Measurements from ENCODE around the gene ATP9A. TPM values are rescaled to one million over a fixed set of nuclear protein-coding genes. Genes with fewer than 3 reads are reported as not detected.

Gene ATP9A
- total and polyA plus RNA-seq, 3 donors from 2014 or later = 46.4 to 128 (median 89.3) TPM

DNA sequence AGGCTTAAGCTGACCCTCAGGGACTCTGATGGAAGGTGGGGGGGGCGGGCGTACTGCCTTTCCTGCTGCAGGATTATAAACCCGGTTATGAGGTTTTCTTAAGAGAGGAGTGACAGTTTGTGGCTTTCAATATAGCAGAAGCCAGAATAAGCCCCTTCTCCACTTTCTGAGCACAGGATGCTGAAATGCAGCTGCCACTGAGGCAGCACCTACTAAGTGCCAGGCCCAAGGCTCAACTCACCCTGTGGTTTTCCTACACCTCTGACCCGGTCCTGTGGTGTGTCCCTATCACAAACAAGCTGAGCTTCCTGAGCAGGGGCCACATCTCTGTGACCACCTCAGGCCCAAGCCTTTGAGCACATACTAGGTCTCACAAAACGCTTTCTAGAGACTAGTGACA lies 166.1 kb downstream of the ATP9A start:
- H3K36me3 ChIP-seq (ENCODE audit: low read depth, missing control alignments) = no peaks in the 10 kb centered on the region
- H3K4me1 ChIP-seq = no peaks in the 10 kb centered on the region
- TF ChIP-seq CTCF (IDR thresholded peaks at IDR 0.05) = no peak
- no peak for TF ChIP-seq POLR2A (IDR thresholded peaks at IDR 0.05)
- no peaks in the 10 kb centered on the region for H3K9me3 ChIP-seq
- no peak overlapping the region for H3K27ac ChIP-seq
- WGBS, 2 donors = 89 to 90% methylated on average over 3 to 5 of the region's 5 CpGs
- no peaks in the 10 kb centered on the region for H3K27me3 ChIP-seq
- DNase-seq = no peak
- no peak overlapping the region for H3K4me3 ChIP-seq
- intact Hi-C loops (cut with DNase I; ENCODE audit: low total_unique reads) = no loop called here

DNA sequence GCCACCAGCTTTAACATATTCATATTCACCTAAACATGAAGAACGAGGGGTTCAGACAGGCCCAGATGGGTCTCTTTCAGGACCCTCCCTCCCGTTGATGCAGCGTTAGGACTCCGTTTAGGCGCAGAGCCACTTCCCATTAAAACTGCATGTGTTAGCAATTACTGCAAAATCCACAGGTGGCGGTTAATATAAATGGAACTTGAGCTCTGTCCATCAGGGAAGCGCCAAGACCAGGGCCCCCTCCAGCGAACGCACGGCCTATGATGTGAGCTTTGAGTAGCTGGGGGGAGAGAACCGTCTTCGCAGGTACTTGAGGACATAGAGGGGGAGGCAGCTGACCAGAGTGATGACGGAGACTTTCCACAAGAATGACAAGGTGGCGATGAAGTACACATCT lies 167.2 kb downstream of the ATP9A start:
- no peak for DNase-seq
- TF ChIP-seq POLR2A (IDR thresholded peaks at IDR 0.05) = no peak
- no peaks in the 10 kb centered on the region for H3K9me3 ChIP-seq
- H3K4me1 ChIP-seq = no peaks in the 10 kb centered on the region
- 82 to 89% methylated on average over 13 to 14 of the region's 14 CpGs for WGBS, 2 donors
- H3K4me3 ChIP-seq = no peak overlapping the region
- H3K27ac ChIP-seq = no peak overlapping the region
- H3K27me3 ChIP-seq = no peaks in the 10 kb centered on the region
- intact Hi-C loops (cut with DNase I; ENCODE audit: low total_unique reads) = no loop called here
- no peaks in the 10 kb centered on the region for H3K36me3 ChIP-seq (ENCODE audit: low read depth, missing control alignments)

DNA sequence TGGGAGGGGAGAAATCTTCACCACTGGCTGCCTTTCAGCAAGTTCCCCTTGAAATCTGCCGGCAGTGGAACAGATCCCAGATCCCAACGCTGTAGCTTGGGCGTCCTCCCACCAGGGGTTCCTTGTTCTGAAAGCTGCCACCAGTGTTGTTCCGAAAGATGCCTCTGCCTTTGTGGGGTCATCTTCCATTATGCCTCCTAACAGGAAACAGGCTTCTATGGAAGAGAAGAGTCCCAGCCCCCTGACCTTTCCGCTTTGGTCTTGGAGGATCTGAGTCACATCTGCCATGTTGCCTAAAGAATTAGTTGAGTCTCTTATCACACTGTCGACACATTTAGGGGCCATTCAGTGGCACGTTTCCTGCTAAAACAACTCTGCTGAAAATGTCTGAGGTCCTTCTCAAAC lies 168.2 kb downstream of the ATP9A start:
- Histone ChIP-seq H3K4me1 (no peaks in the 10 kb centered on the region), H3K27me3 (no peaks in the 10 kb centered on the region), H3K36me3 (ENCODE audit: low read depth, missing control alignments) (no peaks in the 10 kb centered on the region), H3K27ac (no peak overlapping the region), H3K4me3 (no peak overlapping the region), H3K9me3 (no peaks in the 10 kb centered on the region)
- intact Hi-C loops (cut with DNase I; ENCODE audit: low total_unique reads) = no loop called here
- 66% methylated on average over 7 of the region's 7 CpGs for WGBS, 2 donors
- TF ChIP-seq POLR2A (IDR thresholded peaks at IDR 0.05) (no peak), CTCF (IDR thresholded peaks at IDR 0.05) (no peak)
- DNase-seq = no peak

GRCh38 chr20:51598556-51598955 lies 169.6 kb downstream of the ATP9A start:
- Histone ChIP-seq H3K4me3 (no peak overlapping the region), H3K27ac (no peak overlapping the region), H3K9me3 (no peaks in the 10 kb centered on the region), H3K4me1 (no peaks in the 10 kb centered on the region), H3K36me3 (ENCODE audit: low read depth, missing control alignments) (no peaks in the 10 kb centered on the region), H3K27me3 (no peaks in the 10 kb centered on the region)
- no peak for DNase-seq
- WGBS, 2 donors = 87 to 93% methylated on average over 15 of the region's 15 CpGs
- TF ChIP-seq CTCF (IDR thresholded peaks at IDR 0.05) (no peak), POLR2A (IDR thresholded peaks at IDR 0.05) (no peak)
- intact Hi-C loops (cut with DNase I; ENCODE audit: low total_unique reads) = loop anchor here (10.0 kb wide), 1 partner anchor 224 kb away; no protein-coding TSS in a partner anchor

GRCh38 chr20:51597389-51598231 lies 170.6 kb downstream of the ATP9A start:
- no peak for DNase-seq
- Histone ChIP-seq H3K27ac (no peak overlapping the region), H3K9me3 (no peaks in the 10 kb centered on the region), H3K4me3 (no peak overlapping the region), H3K4me1 (no peaks in the 10 kb centered on the region), H3K27me3 (no peaks in the 10 kb centered on the region), H3K36me3 (ENCODE audit: low read depth, missing control alignments) (no peaks in the 10 kb centered on the region)
- TF ChIP-seq POLR2A (IDR thresholded peaks at IDR 0.05) = no peak
- no peak for TF ChIP-seq CTCF (IDR thresholded peaks at IDR 0.05)
- intact Hi-C loops (cut with DNase I; ENCODE audit: low total_unique reads) = loop anchor here (10.0 kb wide), 1 partner anchor 223 kb away; no protein-coding TSS in a partner anchor
- 84 to 85% methylated on average over 7 of the region's 7 CpGs for WGBS, 2 donors

Data from testis (tissue), 3 donors.